AML-193 (cell line): ENCODE data around the gene CMYA5.
"Not testable (repeated sequence)": the region's sequence is repeated elsewhere in the genome, so short reads cannot be mapped to it uniquely, and the experiment has no call there.

ENCODE experiments used
- DNase-seq, 2 experiments: peaks; one replicate each; lab custom pipeline; 2025; lab: John Stamatoyannopoulos, UW

The CMYA5 gene

GRCh38 chr5:79689541-79690466 is at the start of gene CMYA5:
TSS of gene CMYA5 (plus strand) at chr5:79689836. CDS start at chr5:79689908, 72 bp downstream.
- DNase-seq: no peak

- DNase-seq: no peak
Observed at GRCh38 chr5:79640571-79641055, 49.0 kb upstream of the CMYA5 start.

- DNase-seq: no peak
Observed at GRCh38 chr5:79641414-79641813, 48.2 kb upstream of the CMYA5 start.

GRCh38 chr5:79642210-79642609 is 47.4 kb upstream of the CMYA5 start:
- DNase-seq: no peak

- no peak for DNase-seq
Observed at GRCh38 chr5:79653843-79654242, 35.8 kb upstream of the CMYA5 start.

GRCh38 chr5:79663212-79663611 is 26.4 kb upstream of the CMYA5 start:
- DNase-seq: no peak

GRCh38 chr5:79666758-79667157 is 22.9 kb upstream of the CMYA5 start:
- no peak for DNase-seq

GRCh38 chr5:79672392-79672791 is 17.2 kb upstream of the CMYA5 start:
- no peak for DNase-seq

- DNase-seq: not testable (repeated sequence)
Observed at GRCh38 chr5:79676354-79676753, 13.3 kb upstream of the CMYA5 start.

- not testable (repeated sequence) for DNase-seq
Observed at GRCh38 chr5:79682102-79682501, 7.5 kb upstream of the CMYA5 start.

GRCh38 chr5:79684782-79685181 is 4.9 kb upstream of the CMYA5 start:
- no peak for DNase-seq

GRCh38 chr5:79685627-79686026 is 4.0 kb upstream of the CMYA5 start:
- no peak for DNase-seq

GRCh38 chr5:79686799-79687198 is 2.8 kb upstream of the CMYA5 start:
- no peak for DNase-seq

GRCh38 chr5:79687889-79688288 is 1.7 kb upstream of the CMYA5 start:
- DNase-seq: no peak

GRCh38 chr5:79691007-79691406 is 1.4 kb downstream of the CMYA5 start:
- DNase-seq: no peak

- DNase-seq: no peak
Observed at GRCh38 chr5:79692596-79692995, 3.0 kb downstream of the CMYA5 start.

- no peak for DNase-seq
Observed at GRCh38 chr5:79694183-79694582, 4.5 kb downstream of the CMYA5 start.

GRCh38 chr5:79694652-79695051 is 5.0 kb downstream of the CMYA5 start:
- no peak for DNase-seq

GRCh38 chr5:79695526-79695925 is 5.9 kb downstream of the CMYA5 start:
- no peak for DNase-seq

GRCh38 chr5:79697222-79698170 is 7.9 kb downstream of the CMYA5 start:
- DNase-seq: peak; percentile 82 to 90

GRCh38 chr5:79699763-79700400 is 10.2 kb downstream of the CMYA5 start:
- no peak for DNase-seq
